T-helper 17 cell (primary cell): Measurements from ENCODE around the gene DERA. TPM values are rescaled to one million over a fixed set of nuclear protein-coding genes. Genes with fewer than 3 reads are reported as not detected.

Source experiments
- ATAC-seq: fragments of 150-1000 bp; cut with Tn5 transposase; 2 replicates; pipeline ENCODE4 v1.10.0; 2021; ENCODE audit warnings: mild to moderate bottlenecking, moderate library complexity
- DNase-seq, 3 donors: peaks; one replicate each; pipeline versions ENCODE4 v3.0.0 to v3.0.0-alpha.2; 2020 to 2021
- H3K9me3 ChIP-seq: one replicate; pipeline ENCODE4 v1.7.0; 2013; ENCODE audit warnings: low read length, mild to moderate bottlenecking; ENCODE audit not compliant: control insufficient read depth, poor library complexity, severe bottlenecking
- H3K27ac Mint-ChIP-seq: one replicate; pipeline ENCODE4 v1.8.0; 2022; ENCODE audit warnings: mild to moderate bottlenecking, moderate library complexity, mixed read lengths
- H3K27me3 Mint-ChIP-seq: one replicate; pipeline ENCODE4 v1.8.0; 2022; ENCODE audit warnings: mixed read lengths
- H3K36me3 Mint-ChIP-seq: one replicate; pipeline ENCODE4 v1.8.0; 2022; ENCODE audit warnings: low read depth, mixed read lengths
- H3K4me1 Mint-ChIP-seq: one replicate; pipeline ENCODE4 v1.8.0; 2022; ENCODE audit warnings: mild to moderate bottlenecking, mixed read lengths
- H3K4me3 Mint-ChIP-seq: one replicate; pipeline ENCODE4 v1.8.0; 2022; ENCODE audit warnings: mild to moderate bottlenecking, moderate library complexity, mixed read lengths
- total RNA-seq, 4 donors: library from RNA in 2 of 4; stranded (reverse) in 2 of 4; gene quantifications; one replicate each; pipeline ENCODE4 v1.2.3 and lab custom pipeline; 2022 to 2026

Gene DERA
- total RNA-seq, 2 donors from 2014 or later = 10.9 to 12.3 TPM

DNA sequence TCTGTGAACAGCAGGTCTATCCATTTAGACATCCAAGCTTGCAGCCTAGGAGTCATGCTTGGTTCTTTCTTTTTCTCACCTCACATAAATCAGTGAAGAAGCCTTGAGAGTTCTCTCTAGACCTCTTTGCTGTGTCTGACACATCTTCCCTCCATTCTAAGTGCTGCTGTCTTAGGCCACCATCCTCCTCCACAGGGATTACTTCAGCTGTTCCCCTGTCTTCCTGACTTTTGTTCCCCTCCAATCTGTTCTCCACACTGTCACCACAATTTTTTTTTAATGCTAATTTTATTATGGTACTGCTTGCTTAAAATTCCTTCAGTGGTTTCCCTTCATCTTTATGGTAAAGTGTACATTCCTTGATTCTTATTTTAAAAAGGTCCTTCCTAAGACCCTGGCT, 71.8 kb downstream of the DERA start:
- peaks cover 13% of the 10 kb centered on the region for H3K36me3 Mint-ChIP-seq
- no peaks in the 10 kb centered on the region for H3K9me3 ChIP-seq

GRCh38 chr12:15984097-15984800, 73.1 kb downstream of the DERA start:
- H3K9me3 ChIP-seq = no peaks in the 10 kb centered on the region
- DNase-seq (no peak), ATAC-seq (no peak)
- no peak overlapping the region for H3K4me3 Mint-ChIP-seq
- H3K4me1 Mint-ChIP-seq = peaks cover 3% of the 10 kb centered on the region
- peaks cover 13% of the 10 kb centered on the region for H3K36me3 Mint-ChIP-seq
- no peak overlapping the region for H3K27ac Mint-ChIP-seq
- no peaks in the 10 kb centered on the region for H3K27me3 Mint-ChIP-seq

More for the DNA sequence above, 71.8 kb downstream of the DERA start:
- ATAC-seq (no peak), DNase-seq (no peak)
- Mint-ChIP-seq H3K27me3 (no peaks in the 10 kb centered on the region), H3K4me1 (peaks cover 3% of the 10 kb centered on the region), H3K4me3 (no peak overlapping the region), H3K27ac (no peak overlapping the region)

- H3K4me3 Mint-ChIP-seq = no peak overlapping the region
- H3K9me3 ChIP-seq = no peaks in the 10 kb centered on the region
- no peak for ATAC-seq
- peaks cover 3% of the 10 kb centered on the region for H3K4me1 Mint-ChIP-seq
- DNase-seq = no peak
- H3K27me3 Mint-ChIP-seq = no peaks in the 10 kb centered on the region
- H3K36me3 Mint-ChIP-seq = peaks cover 13% of the 10 kb centered on the region
- H3K27ac Mint-ChIP-seq = no peak overlapping the region
Measured at GRCh38 chr12:15984963-15985362, 73.8 kb downstream of the DERA start.

GRCh38 chr12:15987696-15988095, 76.6 kb downstream of the DERA start:
- Mint-ChIP-seq H3K27me3 (no peaks in the 10 kb centered on the region), H3K4me3 (no peak overlapping the region), H3K4me1 (peaks cover 3% of the 10 kb centered on the region), H3K27ac (no peak overlapping the region), H3K36me3 (peaks cover 21% of the 10 kb centered on the region)
- no peak for ATAC-seq
- no peak for DNase-seq
- no peaks in the 10 kb centered on the region for H3K9me3 ChIP-seq

DNA sequence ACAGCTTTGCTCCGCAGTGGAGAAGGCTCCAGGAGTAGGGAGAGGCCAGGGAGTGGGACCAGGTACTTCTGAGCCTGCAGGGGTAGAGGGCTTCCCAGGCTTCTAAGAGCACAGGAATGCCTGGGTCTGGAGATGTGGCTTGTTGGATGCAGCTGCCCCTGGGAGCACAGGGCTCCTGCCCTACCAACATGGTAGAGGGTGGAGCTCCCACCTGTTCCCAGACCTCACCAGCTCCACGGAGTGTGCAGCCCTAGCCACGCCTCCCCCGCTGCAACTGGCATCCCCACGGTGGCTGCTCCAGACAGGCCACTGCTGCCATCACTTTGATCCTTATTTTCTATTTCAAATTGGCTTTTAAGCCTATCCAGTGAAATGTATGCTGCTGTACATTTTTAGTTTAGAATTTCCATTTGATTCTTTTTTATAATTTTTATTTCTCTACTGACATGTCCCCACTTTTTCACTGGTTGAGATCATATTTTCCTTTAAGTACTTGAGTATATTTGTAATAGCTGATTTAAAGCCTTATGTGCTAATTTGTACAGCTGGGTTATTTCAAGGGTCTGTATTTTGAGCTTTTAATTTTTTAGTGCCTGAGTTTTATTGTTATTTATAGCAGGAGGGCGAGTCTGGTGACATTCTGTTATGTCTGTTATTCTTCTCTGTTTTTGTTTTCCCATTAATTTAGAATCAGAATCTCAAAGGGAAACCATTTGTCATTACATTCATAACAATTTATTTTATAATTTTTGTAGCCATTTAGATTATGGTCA, 78.0 kb downstream of the DERA start:
- H3K4me3 Mint-ChIP-seq = no peak overlapping the region
- no peak for DNase-seq
- H3K27ac Mint-ChIP-seq = no peak overlapping the region
- no peaks in the 10 kb centered on the region for H3K4me1 Mint-ChIP-seq
- H3K36me3 Mint-ChIP-seq = peaks cover 24% of the 10 kb centered on the region
- no peaks in the 10 kb centered on the region for H3K27me3 Mint-ChIP-seq
- no peaks in the 10 kb centered on the region for H3K9me3 ChIP-seq
- ATAC-seq = no peak

DNA sequence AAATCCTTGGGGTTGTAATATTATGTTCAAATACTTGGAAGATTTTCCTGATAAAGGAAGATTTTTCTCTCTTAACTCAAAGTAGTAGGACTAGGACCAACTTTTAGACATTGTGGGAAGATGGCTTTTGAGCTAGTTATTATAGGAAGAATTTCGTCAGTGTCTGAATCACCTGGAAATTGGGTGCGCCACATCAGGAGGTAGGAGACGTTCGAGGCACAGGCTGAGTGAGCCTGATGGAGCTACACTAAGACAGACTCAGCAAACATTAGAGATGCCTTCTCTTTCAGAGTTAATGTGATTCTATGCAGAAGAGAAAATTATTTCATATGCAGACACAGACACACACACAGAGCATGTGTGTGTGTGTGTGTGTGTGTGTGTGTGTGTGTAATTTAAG, 84.7 kb downstream of the DERA start:
- no peak for ATAC-seq
- DNase-seq = no peak
- Mint-ChIP-seq H3K4me1 (no peaks in the 10 kb centered on the region), H3K36me3 (peaks cover 8% of the 10 kb centered on the region), H3K4me3 (no peak overlapping the region), H3K27me3 (no peaks in the 10 kb centered on the region), H3K27ac (no peak overlapping the region)
- no peaks in the 10 kb centered on the region for H3K9me3 ChIP-seq

GRCh38 chr12:15996254-15996653, 85.1 kb downstream of the DERA start:
- Mint-ChIP-seq H3K27me3 (no peaks in the 10 kb centered on the region), H3K27ac (no peak overlapping the region), H3K36me3 (peaks cover 6% of the 10 kb centered on the region), H3K4me3 (no peak overlapping the region), H3K4me1 (no peaks in the 10 kb centered on the region)
- no peaks in the 10 kb centered on the region for H3K9me3 ChIP-seq
- DNase-seq (no peak), ATAC-seq (no peak)

- no peaks in the 10 kb centered on the region for H3K9me3 ChIP-seq
- no peak for ATAC-seq
- Mint-ChIP-seq H3K4me1 (no peaks in the 10 kb centered on the region), H3K4me3 (no peak overlapping the region), H3K36me3 (peaks cover 6% of the 10 kb centered on the region), H3K27ac (no peak overlapping the region), H3K27me3 (no peaks in the 10 kb centered on the region)
- no peak for DNase-seq
Measured at GRCh38 chr12:15996948-15997347, 85.8 kb downstream of the DERA start.

DNA sequence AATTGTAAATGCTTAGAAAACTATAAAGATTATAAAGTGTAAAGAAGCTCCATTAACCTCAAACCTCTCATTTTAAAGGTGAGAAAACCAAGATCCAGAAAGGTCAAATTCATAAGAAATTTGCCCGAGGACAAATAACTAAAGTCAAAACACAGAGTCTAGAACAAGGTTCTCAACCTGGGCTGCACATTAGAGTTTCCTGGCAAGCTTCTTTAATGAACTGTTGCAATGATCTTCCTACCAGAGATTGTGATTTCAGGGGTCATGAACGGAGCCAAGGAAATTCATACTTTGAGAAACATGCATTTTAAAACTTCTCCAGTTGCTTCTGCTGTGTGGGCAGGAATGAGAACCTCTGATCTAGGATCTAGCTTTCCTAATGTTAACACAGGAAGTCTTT, 86.8 kb downstream of the DERA start:
- Mint-ChIP-seq H3K4me3 (no peak overlapping the region), H3K36me3 (peaks cover under 1% of the 10 kb centered on the region), H3K27me3 (no peaks in the 10 kb centered on the region), H3K4me1 (no peaks in the 10 kb centered on the region), H3K27ac (no peak overlapping the region)
- no peaks in the 10 kb centered on the region for H3K9me3 ChIP-seq
- ATAC-seq (no peak), DNase-seq (no peak)

- Mint-ChIP-seq H3K27ac (no peak overlapping the region), H3K27me3 (no peaks in the 10 kb centered on the region), H3K4me1 (no peaks in the 10 kb centered on the region), H3K36me3 (peaks cover 10% of the 10 kb centered on the region), H3K4me3 (no peak overlapping the region)
- DNase-seq (no peak), ATAC-seq (no peak)
- H3K9me3 ChIP-seq = no peaks in the 10 kb centered on the region
Measured at GRCh38 chr12:16002880-16003279, 91.7 kb downstream of the DERA start.

DNA sequence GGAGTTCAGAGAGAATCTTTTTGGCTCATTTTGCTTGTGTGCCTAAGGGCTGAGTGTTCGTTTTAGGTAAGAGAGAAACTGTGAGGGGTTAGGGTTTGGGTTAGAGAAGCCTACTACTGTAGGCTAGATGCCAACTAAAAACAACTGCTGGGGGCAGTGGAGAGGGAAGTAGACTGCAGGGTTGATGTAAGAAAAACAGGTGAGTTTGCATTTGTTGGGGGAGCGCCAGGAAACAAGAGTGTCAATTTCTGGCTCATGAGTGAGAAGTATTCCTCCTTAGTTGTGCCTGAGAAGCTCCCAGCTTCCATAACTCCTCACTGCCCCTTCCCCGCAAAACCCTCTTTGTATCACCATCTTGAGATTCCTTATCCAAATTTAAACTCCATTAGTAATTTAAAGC, 92.3 kb downstream of the DERA start:
- no peaks in the 10 kb centered on the region for H3K27me3 Mint-ChIP-seq
- no peaks in the 10 kb centered on the region for H3K9me3 ChIP-seq
- no peak for ATAC-seq
- no peak for DNase-seq
- no peaks in the 10 kb centered on the region for H3K4me1 Mint-ChIP-seq
- peaks cover 10% of the 10 kb centered on the region for H3K36me3 Mint-ChIP-seq
- H3K4me3 Mint-ChIP-seq = no peak overlapping the region
- no peak overlapping the region for H3K27ac Mint-ChIP-seq

GRCh38 chr12:16006752-16007151, 95.6 kb downstream of the DERA start:
- H3K4me3 Mint-ChIP-seq = no peak overlapping the region
- no peaks in the 10 kb centered on the region for H3K9me3 ChIP-seq
- no peak overlapping the region for H3K27ac Mint-ChIP-seq
- H3K4me1 Mint-ChIP-seq = no peaks in the 10 kb centered on the region
- no peaks in the 10 kb centered on the region for H3K27me3 Mint-ChIP-seq
- ATAC-seq (no peak), DNase-seq (no peak)
- H3K36me3 Mint-ChIP-seq = peaks cover 10% of the 10 kb centered on the region

DNA sequence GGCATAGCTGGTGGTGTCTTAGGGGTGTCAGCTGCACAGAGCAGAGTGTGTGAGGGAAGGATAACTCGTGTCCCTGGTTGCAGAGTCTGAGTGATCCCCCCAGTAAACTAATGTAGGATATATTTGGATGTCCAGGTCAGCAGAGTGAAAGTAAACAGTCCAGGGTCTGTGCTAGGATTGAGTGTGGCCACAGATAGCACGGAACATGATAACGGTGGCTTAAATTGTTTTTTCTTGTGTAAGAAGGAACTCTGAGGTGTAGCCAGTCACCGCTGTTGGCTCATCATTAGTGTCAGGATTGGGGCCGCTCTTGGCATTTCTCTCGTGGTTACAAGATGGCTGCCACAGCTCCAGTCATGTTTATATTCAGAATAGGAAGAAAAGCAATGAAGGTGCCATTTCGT, 97.3 kb downstream of the DERA start:
- Mint-ChIP-seq H3K36me3 (peaks cover 9% of the 10 kb centered on the region), H3K27me3 (no peaks in the 10 kb centered on the region), H3K4me1 (no peaks in the 10 kb centered on the region), H3K4me3 (no peak overlapping the region), H3K27ac (no peak overlapping the region)
- DNase-seq = no peak
- no peak for ATAC-seq
- no peaks in the 10 kb centered on the region for H3K9me3 ChIP-seq

- no peaks in the 10 kb centered on the region for H3K27me3 Mint-ChIP-seq
- ATAC-seq (no peak), DNase-seq (no peak)
- no peak overlapping the region for H3K27ac Mint-ChIP-seq
- H3K9me3 ChIP-seq = peaks cover 4% of the 10 kb centered on the region
- H3K4me1 Mint-ChIP-seq = no peaks in the 10 kb centered on the region
- H3K36me3 Mint-ChIP-seq = peaks cover 12% of the 10 kb centered on the region
- no peak overlapping the region for H3K4me3 Mint-ChIP-seq
Measured at GRCh38 chr12:16012117-16012516, 101.0 kb downstream of the DERA start.
